GM18508 (cell line): Measurements from ENCODE around the gene RNF144A.

Experiments used
- ATAC-seq: cut with Tn5 transposase; IDR thresholded peaks from one replicate; pipeline ENCODE4 v1.9.1; 2021; ENCODE audit warnings: moderate number of reproducible peaks; ENCODE audit not compliant: insufficient read depth, unreplicated experiment

RNF144A gene

GRCh38 chr2:6944555-6944954, 27.3 kb downstream of the RNF144A start:
- no peak for ATAC-seq

GRCh38 chr2:6945087-6945813, 28.0 kb downstream of the RNF144A start:
- peak; percentile 92 for ATAC-seq

GRCh38 chr2:6945821-6946220, 28.6 kb downstream of the RNF144A start:
- no peak for ATAC-seq

GRCh38 chr2:6946722-6947121, 29.5 kb downstream of the RNF144A start:
- no peak for ATAC-seq

- no peak for ATAC-seq
Observed at GRCh38 chr2:6947929-6948676, 30.9 kb downstream of the RNF144A start.

- no peak for ATAC-seq
Observed at GRCh38 chr2:6948677-6949351, 31.6 kb downstream of the RNF144A start.

- ATAC-seq: no peak
Observed at GRCh38 chr2:6951046-6951445, 33.8 kb downstream of the RNF144A start.

- no peak for ATAC-seq
Observed at GRCh38 chr2:6952101-6952500, 34.9 kb downstream of the RNF144A start.

GRCh38 chr2:6954586-6954985, 37.4 kb downstream of the RNF144A start:
- no peak for ATAC-seq

GRCh38 chr2:6955511-6956136, 38.4 kb downstream of the RNF144A start:
- no peak for ATAC-seq

GRCh38 chr2:6956566-6956965, 39.4 kb downstream of the RNF144A start:
- no peak for ATAC-seq

- no peak for ATAC-seq
Observed at GRCh38 chr2:6957031-6957714, 40.0 kb downstream of the RNF144A start.

- ATAC-seq: no peak
Observed at GRCh38 chr2:6957910-6958615, 40.9 kb downstream of the RNF144A start.

- no peak for ATAC-seq
Observed at GRCh38 chr2:6958616-6959235, 41.5 kb downstream of the RNF144A start.

GRCh38 chr2:6959751-6960150, 42.5 kb downstream of the RNF144A start:
- no peak for ATAC-seq

GRCh38 chr2:6960659-6961058, 43.4 kb downstream of the RNF144A start:
- ATAC-seq: no peak

GRCh38 chr2:6963727-6964126, 46.5 kb downstream of the RNF144A start:
- ATAC-seq: no peak

- no peak for ATAC-seq
Observed at GRCh38 chr2:6965071-6965795, 48.0 kb downstream of the RNF144A start.
